HG03378 (cell line): ENCODE measurements around the gene ROR2.

Experiments used
- ATAC-seq: cut with Tn5 transposase; IDR thresholded peaks from one replicate; pipeline ENCODE4 v1.9.1; 2021; ENCODE audit warnings: mild to moderate bottlenecking, moderate library complexity; ENCODE audit not compliant: unreplicated experiment

The ROR2 gene

DNA sequence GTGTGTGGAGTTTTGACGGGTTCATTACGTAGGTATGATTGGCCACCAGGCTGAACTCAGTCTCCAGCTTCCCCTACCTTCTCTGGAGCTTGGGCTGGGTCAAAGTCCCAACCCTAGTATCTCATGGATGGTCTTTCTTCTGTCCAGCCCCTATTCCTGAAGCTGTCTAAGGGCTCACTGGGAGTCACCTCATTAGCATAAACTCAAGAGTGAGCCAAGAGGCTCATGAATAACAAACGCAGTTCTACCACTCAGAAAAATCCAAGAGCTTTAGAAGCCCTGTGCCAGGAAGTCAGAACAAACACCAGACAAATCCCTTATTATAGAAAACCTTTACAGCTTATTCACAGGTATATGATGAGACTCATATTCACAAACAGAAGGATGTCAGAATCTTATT is 346.1 kb downstream of the ROR2 start:
- ATAC-seq: no peak

DNA sequence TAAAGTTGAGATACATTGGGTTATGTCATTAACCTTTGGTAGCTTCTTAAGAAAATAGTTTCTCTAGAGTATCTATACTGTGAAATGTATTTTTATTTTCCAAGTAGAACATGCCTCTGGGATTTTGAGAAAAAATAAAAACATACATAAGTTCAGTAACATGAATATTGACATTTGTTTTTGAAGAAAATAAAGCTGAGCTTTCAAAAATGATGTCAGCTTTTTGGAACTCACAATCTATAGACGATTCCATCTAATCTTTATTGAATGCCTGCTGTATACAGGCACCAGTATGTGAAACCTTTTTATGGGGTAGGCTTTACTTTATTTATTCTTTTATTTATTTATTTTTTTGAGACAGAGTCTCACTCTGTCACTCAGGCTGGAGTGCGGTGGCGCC is 350.5 kb downstream of the ROR2 start:
- ATAC-seq: no peak

DNA sequence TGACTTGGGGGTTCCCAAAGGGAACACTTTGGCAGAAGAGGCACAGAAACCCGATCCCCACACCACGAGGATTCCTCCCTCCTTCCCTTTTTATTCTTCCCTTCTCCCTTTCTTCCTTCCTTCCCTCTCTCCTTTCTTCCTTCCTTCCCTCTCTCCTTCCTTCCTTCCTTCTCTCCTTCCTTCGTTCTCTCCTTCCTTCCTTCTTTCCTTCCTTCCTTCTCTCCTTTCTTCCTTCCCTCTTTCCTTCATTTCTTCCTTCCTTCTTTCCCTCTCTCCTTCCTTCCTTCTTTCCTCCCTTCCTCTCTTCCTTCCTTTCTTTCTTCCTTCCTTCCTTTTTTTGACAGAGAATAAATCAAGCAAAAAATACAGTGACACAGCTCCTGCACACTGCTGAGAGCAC is 358.4 kb downstream of the ROR2 start:
- no peak for ATAC-seq

DNA sequence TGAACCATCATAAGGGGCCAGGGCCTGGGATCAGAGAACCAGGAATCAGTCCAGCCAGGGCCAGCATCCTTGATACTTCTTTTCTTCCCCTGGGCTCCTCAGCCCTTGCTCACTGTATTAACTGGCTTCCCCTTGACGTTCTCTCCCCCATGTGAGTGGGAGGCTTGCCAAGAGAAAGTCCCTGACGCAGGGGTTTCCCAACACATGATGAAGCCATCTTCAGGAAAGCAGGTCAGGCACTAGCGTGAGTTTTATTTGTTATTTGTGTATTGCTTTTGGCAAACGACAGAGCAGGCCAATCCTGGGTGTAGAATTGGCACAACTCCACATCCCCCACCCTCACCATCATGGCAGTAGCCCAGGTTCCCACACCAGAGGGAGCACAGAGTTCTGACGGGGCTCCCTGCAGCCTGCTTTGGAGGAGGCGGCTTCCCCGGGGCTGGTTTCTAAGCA is 360.9 kb downstream of the ROR2 start:
- ATAC-seq: no peak

DNA sequence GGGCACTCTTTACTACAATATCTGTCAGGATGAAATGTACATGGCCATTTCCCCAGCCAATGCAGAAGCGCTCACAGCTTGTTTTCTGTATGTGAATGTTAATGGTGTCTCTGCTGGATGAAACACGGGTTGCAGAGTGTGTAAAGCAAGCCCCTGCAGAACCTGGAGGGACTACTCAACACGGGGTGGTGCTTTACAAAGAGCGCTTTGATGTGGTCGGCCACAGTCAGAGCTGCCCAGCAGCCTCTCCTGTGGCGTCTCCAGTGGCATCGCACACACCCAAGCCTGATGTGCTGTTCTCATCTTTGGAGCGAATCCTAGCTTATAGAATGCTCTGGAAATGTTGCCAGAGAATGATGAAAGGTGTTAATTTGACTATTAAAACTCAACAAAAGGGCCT is 363.7 kb downstream of the ROR2 start:
- ATAC-seq: no peak

DNA sequence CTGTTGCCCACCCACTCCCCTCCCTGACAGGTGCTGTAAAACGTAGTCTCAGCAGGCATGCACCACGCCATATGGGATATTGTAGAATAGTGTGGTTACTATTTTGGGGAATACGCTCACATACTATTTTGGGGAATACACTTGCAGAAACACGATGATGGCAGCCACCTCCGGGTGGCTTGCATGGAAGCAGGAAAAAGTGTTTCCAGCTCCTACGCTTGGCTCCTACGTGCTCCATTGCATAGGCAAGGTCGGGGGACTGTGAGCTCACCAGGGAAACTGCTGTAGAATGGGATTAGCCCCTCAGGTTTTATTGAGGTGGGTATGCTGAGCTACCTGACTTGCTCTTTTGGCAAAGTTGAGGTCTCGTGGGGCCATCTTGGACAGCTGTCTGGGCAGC is 366.1 kb downstream of the ROR2 start:
- ATAC-seq: no peak

DNA sequence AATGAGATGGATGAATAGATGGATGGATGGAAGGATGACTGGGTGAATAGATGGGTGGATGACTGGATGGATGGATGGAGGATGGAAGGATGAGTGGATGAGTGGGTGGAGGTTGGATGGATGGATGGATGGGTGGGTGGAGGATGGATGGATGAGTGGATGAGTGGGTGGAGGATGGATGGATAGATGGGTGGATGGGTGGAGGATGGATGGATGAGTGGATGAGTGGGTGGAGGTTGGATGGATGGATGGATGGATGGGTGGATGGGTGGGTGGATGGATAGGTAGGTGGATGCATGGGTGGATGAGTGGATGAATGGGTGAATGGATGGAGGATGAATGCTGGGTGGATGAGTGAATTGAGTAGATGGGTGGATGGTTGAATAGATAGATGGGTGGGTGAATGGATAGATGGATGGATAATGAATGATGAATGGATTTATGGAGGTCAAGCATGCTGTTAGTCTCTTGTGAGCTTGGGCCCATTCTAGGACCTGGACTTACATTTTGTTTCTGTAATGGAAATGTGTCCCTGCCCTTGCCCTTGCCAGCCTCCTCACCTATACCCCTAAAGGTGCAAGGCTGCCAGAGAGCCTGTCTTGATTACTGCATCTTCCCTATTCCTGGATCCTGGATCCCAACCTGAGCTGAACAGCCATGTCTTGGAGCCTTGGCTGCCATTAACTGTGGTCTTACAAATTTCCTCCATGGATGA is 366.7 kb downstream of the ROR2 start:
- ATAC-seq: no peak

DNA sequence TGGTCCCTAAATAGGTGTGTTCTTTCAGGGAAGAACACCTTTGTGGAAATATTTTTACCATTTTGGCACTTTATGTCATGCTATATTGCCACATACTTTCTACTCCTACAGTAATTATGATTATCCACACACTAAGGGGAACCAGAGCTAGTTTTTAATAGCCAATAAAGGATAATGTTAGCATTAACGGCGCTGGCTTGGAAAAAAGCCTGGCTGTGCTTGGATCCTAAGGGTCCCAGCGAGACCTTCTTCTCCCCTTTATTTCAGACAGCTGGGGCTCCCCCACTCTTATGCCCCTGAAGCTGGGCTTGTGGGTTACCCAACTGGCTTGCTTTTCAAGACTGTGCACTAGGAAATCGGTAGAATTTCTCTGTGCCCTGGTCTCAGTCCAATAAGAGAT is 367.8 kb downstream of the ROR2 start:
- no peak for ATAC-seq

DNA sequence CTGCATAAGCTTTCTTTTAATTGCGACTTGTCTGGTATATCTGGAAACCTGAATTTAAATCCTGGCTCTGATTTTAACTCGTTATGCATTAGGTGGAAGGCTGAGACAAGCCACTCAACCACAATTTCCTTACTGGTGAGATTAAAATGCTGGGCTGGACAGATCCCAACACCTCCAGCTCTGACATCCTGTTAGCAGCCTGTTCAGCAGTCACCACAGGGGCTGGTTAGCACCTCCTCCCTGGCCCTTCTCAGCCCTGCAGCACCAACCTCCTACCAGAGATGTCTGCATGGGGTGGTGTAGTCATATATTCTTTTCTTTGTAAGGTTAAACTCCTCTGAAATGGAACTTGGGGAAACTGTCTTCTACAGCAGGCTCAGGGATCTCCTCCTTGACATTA is 369.9 kb downstream of the ROR2 start:
- ATAC-seq: no peak

DNA sequence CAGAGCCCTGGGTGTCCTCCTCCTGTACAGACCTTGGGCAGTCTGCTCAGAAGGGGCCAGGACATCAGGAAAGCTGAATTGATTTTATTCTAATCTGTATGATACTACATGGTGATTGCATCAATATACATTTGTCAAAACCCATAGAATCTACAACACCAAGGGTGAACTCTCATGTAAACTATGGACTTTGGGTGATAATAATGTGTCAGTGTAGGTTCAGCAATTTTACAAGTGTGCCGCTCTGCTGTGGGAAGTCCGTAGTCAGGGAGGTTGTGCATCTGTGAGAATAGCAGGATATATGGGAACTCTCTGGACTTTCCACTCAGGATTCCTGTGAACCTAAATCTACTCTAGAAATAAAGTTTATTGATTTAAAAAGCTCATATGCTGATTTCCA is 371.1 kb downstream of the ROR2 start:
- ATAC-seq: no peak

DNA sequence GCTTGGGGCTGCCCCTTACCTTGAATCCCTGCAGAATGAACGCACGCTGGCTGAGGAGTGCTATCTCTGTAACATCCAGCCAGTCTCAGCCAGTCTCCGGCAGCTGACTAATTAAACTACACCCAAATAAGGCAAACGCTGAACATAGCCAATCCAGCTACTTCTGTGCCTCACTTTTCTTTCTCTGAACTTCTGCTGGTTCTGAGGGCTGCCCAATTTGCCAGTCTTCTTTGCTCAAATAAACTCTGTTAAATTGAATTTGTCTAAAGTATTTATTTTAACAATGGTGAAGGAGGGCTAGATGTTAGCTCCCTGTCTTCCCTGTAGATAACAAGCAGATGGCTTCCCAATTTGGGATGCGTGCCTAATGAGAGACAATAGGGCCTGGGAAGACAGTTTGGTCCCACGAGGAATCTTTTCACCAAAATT is 372.4 kb downstream of the ROR2 start:
- no peak for ATAC-seq

DNA sequence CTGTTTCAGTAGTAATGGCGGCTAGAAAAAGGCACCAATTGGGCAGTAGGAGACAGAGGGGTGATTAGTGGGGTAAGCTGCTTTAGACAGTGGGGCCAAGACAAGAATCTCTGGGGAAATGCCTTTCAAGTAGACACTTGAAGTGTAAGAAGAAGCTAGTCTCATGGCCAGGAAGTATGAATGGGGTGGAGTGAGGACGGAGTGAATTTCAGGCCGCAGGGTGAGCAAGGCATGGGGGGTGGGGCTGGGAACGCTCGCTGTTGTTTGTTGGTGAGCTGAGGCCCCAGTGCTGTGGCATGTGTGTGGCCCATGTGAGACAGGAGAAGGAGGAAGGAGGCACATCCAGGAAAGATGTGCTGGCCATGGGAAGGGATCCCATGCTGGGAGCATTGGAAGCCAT is 377.2 kb downstream of the ROR2 start:
- ATAC-seq: no peak

DNA sequence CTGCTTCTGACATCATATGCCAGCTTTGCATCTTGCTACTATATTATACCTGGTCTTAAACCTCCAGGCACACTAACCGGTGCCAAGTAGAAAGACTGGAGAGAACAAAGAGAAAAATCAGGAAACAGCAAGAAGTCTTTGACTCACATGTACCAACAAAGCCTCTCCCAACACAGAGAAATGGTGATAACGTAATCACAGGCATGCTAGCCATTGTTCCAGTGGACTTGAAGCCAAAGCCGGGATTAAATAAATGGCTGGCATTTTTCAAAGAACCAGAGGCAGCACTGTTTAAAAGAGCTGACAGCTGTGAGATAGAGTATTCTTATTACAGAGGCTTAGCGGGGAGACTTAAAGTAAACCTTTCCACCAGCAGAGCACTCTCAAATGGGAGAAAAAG is 378.0 kb downstream of the ROR2 start:
- no peak for ATAC-seq

DNA sequence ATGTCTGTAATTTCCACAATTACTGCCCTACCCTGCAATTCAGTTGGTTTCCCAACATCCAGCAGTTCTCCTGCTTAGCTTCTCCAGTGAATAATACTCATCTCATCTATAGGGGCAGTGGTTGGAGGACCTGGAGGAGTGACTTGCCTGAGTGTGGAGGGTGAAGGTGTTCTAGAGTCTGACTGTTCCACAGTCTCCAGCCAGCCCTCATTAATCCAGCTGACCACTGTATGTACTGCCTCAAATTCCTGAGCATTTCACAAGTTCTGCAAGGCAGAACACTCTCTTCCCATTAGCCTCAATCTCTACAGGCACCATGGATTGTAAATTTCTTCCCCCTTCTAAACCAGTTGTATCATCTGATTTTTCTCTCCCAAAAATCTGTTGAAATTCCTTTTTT is 379.0 kb downstream of the ROR2 start:
- ATAC-seq: no peak

DNA sequence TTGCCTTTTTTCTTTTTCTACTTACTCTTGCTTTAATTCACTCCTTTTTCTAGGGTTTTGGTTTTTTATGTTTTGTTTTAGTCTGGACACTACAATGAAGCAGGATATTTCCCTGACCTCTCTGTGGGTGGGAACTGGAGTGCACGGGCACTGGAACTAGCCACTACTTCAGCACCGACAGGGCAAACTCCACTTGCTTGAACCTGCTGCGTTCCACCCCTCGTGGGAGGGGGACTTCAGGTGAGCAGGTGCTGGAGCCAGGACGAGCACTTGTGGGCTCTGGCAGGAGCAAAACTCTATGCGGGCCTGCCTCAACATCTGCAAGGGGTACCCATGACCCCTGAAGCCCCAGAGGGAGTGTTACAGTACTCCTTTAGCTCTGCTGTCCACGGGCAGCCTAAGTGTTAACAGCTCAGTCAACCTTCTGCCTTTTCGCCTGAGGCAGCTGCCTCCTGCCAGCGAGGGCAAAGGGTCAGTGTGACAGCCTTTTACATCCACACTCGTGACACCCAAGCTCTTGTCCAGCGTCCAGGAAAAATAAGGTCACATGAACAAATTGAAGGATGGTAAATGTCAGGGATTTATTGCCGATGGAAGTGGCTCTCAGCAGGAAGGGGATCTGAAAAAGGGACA is 382.3 kb downstream of the ROR2 start:
- ATAC-seq: no peak

DNA sequence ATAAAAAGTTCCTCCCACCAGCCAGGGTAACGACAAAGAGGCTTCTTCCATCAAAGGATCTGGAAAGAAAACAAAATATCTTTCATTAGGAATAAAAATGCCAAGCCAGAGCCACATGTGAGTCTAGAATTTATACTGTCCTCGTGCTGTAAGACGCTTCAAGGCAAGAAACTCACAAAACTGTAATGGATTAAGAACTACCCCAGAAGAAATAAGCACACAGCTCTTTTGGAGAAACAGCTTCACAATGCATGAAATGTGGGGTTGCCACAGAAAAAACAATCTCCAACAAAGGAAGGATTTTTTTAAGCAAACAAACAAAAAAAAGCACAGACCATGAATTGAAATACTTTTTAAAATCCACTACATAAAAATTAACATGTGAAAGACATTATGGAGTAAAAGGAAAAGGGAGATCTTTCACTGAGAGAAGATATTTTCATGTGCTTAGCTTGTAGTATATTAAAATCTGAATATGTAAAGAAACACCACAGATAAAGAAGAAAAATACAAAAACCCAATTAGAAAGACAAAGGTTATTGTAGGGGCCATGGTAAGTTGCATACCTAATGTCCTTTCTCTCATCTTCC is 385.9 kb downstream of the ROR2 start:
- ATAC-seq: no peak

DNA sequence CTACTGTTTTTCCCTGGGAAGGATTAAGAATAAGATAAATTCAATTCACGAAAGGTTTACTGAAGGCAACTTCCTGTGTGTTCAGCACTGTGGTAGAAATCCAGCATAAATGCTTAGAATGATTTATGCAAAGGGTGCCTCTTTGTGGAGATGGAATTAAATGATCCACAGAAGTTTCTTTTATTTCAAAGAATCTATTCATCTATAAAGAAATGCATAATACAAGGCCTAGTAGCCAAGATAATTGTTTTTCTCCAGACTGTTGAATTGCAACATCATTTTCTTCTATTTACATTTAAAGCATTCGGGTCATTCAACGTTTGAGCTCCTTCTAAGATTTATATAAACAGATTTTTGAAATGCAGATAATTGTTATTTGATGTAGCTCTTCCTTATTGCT is 387.6 kb downstream of the ROR2 start:
- ATAC-seq: no peak

DNA sequence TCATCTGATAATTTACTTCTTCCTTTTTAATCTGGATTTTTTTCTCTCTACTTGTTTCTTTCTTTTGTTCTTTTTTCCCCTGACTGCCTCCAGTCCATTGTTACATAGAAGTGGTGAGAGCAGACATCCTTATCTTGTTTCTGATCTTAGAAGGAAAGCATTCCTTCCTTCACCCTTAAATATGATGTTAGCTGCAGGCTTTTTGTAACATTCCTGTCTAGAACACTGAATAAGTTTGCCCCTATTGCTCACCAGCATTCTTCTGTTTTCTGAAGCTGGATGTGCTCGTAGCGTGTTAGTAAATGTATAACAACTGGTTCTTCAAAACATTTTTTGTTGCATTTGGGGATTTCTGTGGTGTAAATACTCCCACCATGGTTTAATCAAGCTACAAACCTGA is 389.7 kb downstream of the ROR2 start:
- no peak for ATAC-seq

DNA sequence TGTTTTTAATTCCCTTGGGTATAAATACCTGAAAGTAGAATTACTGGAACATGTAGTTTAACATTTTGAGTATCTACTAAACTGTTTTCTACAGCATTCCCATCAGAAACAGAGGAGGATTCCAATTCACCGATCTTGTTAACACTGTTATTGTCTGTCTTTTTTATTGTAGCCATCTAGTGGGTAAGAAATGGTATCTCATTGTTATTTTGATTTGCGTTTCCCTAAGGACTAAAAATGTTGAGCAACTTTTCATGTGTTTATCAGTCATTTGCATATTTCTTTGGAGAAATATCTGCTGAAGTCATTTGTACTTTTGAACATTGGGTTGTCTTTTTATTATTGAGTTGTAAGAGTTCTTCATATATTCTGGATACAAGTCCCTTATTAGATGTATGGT is 391.1 kb downstream of the ROR2 start:
- no peak for ATAC-seq

DNA sequence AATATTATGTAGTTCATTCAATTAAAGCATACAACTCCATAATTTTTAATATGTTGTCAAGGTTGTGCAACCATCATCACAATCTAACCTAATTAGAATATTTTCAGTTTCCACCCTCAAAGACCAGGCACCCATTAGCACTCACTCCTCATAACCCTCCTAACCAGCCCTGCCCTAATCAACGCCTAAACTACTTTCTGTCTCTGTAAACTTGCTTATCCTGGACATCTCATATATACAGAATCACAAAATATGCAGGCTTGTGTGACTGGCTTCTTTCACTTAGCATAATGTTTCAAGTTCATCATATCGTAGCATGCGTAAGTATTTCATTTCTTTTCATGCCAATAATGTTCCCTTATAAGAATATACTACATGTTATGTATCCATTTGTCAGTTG is 391.6 kb downstream of the ROR2 start:
- no peak for ATAC-seq

DNA sequence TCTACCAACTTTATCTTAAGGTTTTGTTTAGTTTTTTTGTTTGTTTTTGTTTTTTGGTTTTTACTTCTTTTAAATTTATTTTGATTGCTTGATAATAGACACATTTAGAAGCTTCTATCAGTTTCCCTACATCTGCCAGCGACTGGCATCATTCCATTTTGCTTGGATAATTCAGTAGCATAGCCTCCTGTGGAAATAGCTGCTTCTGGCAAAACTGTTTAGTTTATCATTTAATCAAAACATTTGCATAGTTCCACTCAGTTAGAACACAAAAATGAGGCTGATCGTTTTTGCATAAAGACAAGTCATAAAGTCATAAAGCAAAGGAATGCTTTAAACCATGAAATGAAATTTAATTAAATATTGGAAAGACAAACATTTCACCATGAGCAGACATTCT is 392.7 kb downstream of the ROR2 start:
- no peak for ATAC-seq

DNA sequence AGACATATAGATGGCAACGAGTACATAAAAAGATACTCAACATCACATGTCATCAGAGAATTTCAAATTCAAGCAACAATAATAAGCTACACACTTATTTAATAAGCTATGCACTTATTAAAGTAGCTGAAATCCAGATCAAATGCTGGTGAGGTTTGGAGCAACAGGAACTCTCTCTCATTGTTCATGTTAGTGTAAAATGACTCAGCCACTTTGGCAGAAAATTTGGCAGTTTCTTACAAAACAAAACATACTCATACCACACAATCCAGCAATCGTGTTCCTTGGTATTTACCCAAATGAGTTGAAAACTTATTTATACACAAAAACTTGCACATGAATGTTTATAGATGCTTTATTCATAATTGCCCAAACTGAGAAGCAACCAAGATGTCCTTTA is 394.9 kb downstream of the ROR2 start:
- ATAC-seq: no peak

DNA sequence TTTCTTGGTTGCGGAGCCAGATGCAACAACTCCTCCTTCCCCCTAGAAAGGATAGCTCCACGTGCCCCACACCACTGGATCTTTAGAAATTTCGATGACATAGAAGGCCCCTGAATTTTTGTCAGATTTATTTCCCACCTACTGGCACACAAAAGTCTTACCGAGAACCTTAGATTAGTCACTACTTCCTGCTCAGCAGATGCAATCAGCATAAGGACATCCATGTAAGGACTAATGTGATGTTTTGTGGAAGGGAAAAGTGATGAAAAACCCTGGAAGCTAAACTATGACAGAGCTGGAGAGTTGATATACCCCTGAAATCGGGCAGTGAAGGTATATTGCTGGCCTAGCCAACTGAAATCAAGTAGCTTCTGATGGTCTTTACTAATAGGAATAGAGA is 400.9 kb downstream of the ROR2 start:
- ATAC-seq: no peak
